Measurements from ENCODE around the gene WDSUB1. TPM values are rescaled to one million over a fixed set of nuclear protein-coding genes. Genes with fewer than 3 reads are reported as not detected.

WDSUB1 gene
- total and polyA plus RNA-seq, 2 donors (not counting 3 experiments of a cell fraction or from before 2014, with no cell fraction given), result 4.0 to 4.8 TPM

- BruUV-seq (replicated peaks), result no TSS peak
- peaks cover 7% of the 10 kb centered on the region for H3K4me1 ChIP-seq (ENCODE audit: control insufficient read depth, extremely low read depth, insufficient read depth, low read length)
- intact Hi-C loops (cut with micrococcal nuclease) (no loop called here), dilution Hi-C loops (cut with MboI; ENCODE audit: extremely low pct_ligation_motif_present, low sequenced_read_pairs) (no loop called here)
- no peak overlapping the region for H3K27ac ChIP-seq (ENCODE audit: insufficient read depth, low read depth, low read length)
- H3K79me2 ChIP-seq (ENCODE audit: control insufficient read depth, insufficient read depth, low read length), result no peaks in the 10 kb centered on the region
- H3K9me3 ChIP-seq (replicated peaks; ENCODE audit: control insufficient read depth, insufficient read depth, low read length), result no peaks in the 10 kb centered on the region
- H3K4me2 ChIP-seq (ENCODE audit: insufficient read depth, low read length), result no peak overlapping the region
- no peaks in the 10 kb centered on the region for H3K36me3 ChIP-seq (ENCODE audit: control insufficient read depth in 2 of 2, extremely low read depth in 1 of 2, insufficient read depth in 2 of 2, low read length in 2 of 2)
- H3K9ac ChIP-seq (replicated peaks; ENCODE audit: extremely low read depth, insufficient read depth, low read length), result no peak overlapping the region
- no peaks in the 10 kb centered on the region for H4K20me1 ChIP-seq (replicated peaks; ENCODE audit: control insufficient read depth, extremely low read depth, insufficient read depth, low read length)
- TF ChIP-seq POLR2AphosphoS5 (IDR thresholded peaks at IDR 0.05; ENCODE audit: insufficient read depth, low read depth, low read length), result no peak
- no peak for TF ChIP-seq GATA2 (IDR thresholded peaks at IDR 0.05; ENCODE audit: insufficient read depth, insufficient read length, low read depth, low read length)
- no peak for TF ChIP-seq CTCF (IDR thresholded peaks at IDR 0.05; ENCODE audit: extremely low read depth in 1 of 2, insufficient read depth in 1 of 2, low read depth in 1 of 2, low read length in 2 of 2)
- TF ChIP-seq MYC (IDR thresholded peaks at IDR 0.05; ENCODE audit: low read depth, low read length), result no peak
- TF ChIP-seq MAX (IDR thresholded peaks at IDR 0.05; ENCODE audit: insufficient read depth, insufficient read length), result no peak
- TF ChIP-seq FOS (IDR thresholded peaks at IDR 0.05; ENCODE audit: borderline replicate concordance, insufficient read depth, low read length), result no peak
- no peak for TF ChIP-seq JUN (IDR thresholded peaks at IDR 0.05; ENCODE audit: borderline replicate concordance, insufficient read depth, insufficient read length, low read depth)
- no peak for TF ChIP-seq POLR2A (IDR thresholded peaks at IDR 0.05; ENCODE audit: low read depth, low read length)
- no peak for TF ChIP-seq EZH2 (IDR thresholded peaks at IDR 0.05; ENCODE audit: borderline replicate concordance, low read depth, low read length, severe bottlenecking)
- H3K9me1 ChIP-seq (replicated peaks; ENCODE audit: control insufficient read depth, extremely low read depth, insufficient read depth, low read length), result no peaks in the 10 kb centered on the region
- DNase-seq (ENCODE audit: low read depth, low spot score), result no peak
- H3K4me3 ChIP-seq (replicated peaks in 1 of 3; ENCODE audit: insufficient read depth in 1 of 3, low read depth in 1 of 3, low read length in 3 of 3), result no peak overlapping the region
- no peak for FAIRE-seq
- no peaks in the 10 kb centered on the region for H3K27me3 ChIP-seq (ENCODE audit: control insufficient read depth in 2 of 2, insufficient read depth in 2 of 2, low read length in 2 of 2)
- CTCF ChIA-PET, result interaction anchor here (1.0 to 2.1 kb wide), 3 partner anchors 12 to 696 kb away, joined by 3 to 12 read pairs (median 4); no protein-coding TSS in a partner anchor
- H2AFZ ChIP-seq (ENCODE audit: low read depth, low read length), result no peak overlapping the region
- POLR2A ChIA-PET, result no interaction called here
Measured at GRCh38 chr2:159272156-159272555, 14.3 kb downstream of the WDSUB1 start.
